HepG2 (cell line): ENCODE measurements around the gene ZDHHC14.
"Not testable (repeated sequence)": the region's sequence is repeated elsewhere in the genome, so short reads cannot be mapped to it uniquely, and the experiment has no call there.

Source experiments
- ELF4 ChIP-seq: sonication (generic); formaldehyde crosslinking; IDR thresholded peaks from 2 replicates; pipeline ENCODE4 v1.5.0; 2020; ENCODE audit warnings: missing genetic modification reagents, mild to moderate bottlenecking, moderate library complexity, borderline replicate concordance
- HNRNPLL ChIP-seq: fragments of 200-400 bp; formaldehyde crosslinking; IDR thresholded peaks from 2 replicates; pipeline ENCODE4 v1.6.1; 2017; ENCODE audit warnings: mild to moderate bottlenecking, low read depth, low read length; ENCODE audit not compliant: poor library complexity, severe bottlenecking
- HOXA5 ChIP-seq: sonication (generic); formaldehyde crosslinking; IDR thresholded peaks from 2 replicates; pipeline ENCODE4 v1.4.0; 2020; ENCODE audit warnings: missing genetic modification reagents
- TAF1 ChIP-seq: sonication (generic); formaldehyde crosslinking; IDR thresholded peaks from 2 replicates; pipeline ENCODE4 v1.4.0; 2020; ENCODE audit warnings: missing genetic modification reagents
- ZNF383 ChIP-seq: sonication (generic); formaldehyde crosslinking; IDR thresholded peaks from 2 replicates; pipeline ENCODE4 v1.4.0; 2020; ENCODE audit warnings: missing genetic modification reagents, mild to moderate bottlenecking, borderline replicate concordance

- not testable (repeated sequence) for TF ChIP-seq HOXA5; ELF4 (CRISPR knock-in tag); ZNF383; HNRNPLL; TAF1 (CRISPR knock-in tag)
These were observed 325.4 kb downstream of the ZDHHC14 start for GRCh38 chr6:157706351-157706750.
